Measurements from ENCODE around the gene IMPA2. TPM values are rescaled to one million over a fixed set of nuclear protein-coding genes. Genes with fewer than 3 reads are reported as not detected.
A peak's percentile ranks its signal among the peaks of the same experiment; 100 is the strongest.
"Not testable (repeated sequence)": the region's sequence is repeated elsewhere in the genome, so short reads cannot be mapped to it uniquely, and the experiment has no call there.

Gene IMPA2
- total RNA-seq, 2 donors from 2014 or later = 269 to 446 TPM

DNA sequence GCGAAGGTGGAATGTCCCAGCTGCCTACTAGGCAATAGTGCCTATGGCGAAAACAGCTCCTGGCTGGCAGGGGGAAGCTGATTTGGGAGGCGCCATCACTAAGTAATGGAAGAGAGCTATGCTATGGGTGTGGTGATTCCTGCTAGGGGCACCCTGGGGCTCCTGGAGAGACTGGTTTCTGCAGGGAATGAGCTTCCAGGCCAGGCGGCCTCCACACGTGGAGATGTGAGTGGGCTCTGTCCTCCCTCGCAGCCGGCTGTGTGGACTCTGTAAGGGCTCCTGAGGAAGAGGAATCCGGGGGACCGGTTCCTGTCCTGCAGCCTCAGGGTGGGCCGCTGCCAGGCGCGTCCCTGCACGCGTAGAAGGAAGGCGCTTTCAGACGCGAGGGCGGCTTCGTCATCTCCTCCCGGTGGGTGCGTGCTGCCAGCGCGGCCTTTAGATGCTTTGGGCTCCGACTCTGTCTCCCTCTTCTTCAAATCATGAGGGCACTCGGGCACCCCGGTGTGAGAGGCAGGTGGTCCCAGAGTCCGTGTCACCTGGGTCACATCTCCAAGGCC, 56.9 kb downstream of the IMPA2 start:
- H3K27ac ChIP-seq = peak overlapping the region; percentile 61 to 92 (median 80)
- H3K36me3 ChIP-seq (replicated peaks in 1 of 2; ENCODE audit: insufficient read depth in 1 of 2, low read depth in 2 of 2) = no peaks in the 10 kb centered on the region
- H3K4me3 ChIP-seq = no peak overlapping the region
- 34 to 60% methylated on average over 9 to 11 of the region's 27 CpGs for WGBS, 2 donors
- ATAC-seq = no peak
- H3K27me3 ChIP-seq = no peaks in the 10 kb centered on the region
- DNase-seq = peak; percentile 42 to 64 (median 56)
- TF ChIP-seq POLR2A (IDR thresholded peaks at IDR 0.05) = no peak
- TF ChIP-seq, protein P1, sequence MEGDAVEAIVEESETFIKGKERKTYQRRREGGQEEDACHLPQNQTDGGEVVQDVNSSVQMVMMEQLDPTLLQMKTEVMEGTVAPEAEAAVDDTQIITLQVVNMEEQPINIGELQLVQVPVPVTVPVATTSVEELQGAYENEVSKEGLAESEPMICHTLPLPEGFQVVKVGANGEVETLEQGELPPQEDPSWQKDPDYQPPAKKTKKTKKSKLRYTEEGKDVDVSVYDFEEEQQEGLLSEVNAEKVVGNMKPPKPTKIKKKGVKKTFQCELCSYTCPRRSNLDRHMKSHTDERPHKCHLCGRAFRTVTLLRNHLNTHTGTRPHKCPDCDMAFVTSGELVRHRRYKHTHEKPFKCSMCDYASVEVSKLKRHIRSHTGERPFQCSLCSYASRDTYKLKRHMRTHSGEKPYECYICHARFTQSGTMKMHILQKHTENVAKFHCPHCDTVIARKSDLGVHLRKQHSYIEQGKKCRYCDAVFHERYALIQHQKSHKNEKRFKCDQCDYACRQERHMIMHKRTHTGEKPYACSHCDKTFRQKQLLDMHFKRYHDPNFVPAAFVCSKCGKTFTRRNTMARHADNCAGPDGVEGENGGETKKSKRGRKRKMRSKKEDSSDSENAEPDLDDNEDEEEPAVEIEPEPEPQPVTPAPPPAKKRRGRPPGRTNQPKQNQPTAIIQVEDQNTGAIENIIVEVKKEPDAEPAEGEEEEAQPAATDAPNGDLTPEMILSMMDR (IDR thresholded peaks at IDR 0.05) = no peak
- intact Hi-C loops (cut with DNase I) = no loop called here
- no peaks in the 10 kb centered on the region for H3K9me3 ChIP-seq
- H3K4me1 ChIP-seq = peaks cover 53% of the 10 kb centered on the region

- no peaks in the 10 kb centered on the region for H3K9me3 ChIP-seq
- peak overlapping the region; percentile 61 to 92 (median 80) for H3K27ac ChIP-seq
- intact Hi-C loops (cut with DNase I) = no loop called here
- no peaks in the 10 kb centered on the region for H3K27me3 ChIP-seq
- ATAC-seq (peak; percentile 76), DNase-seq (peak; percentile 85 to 89 (median 87))
- 1 to 5% methylated on average over 27 to 74 of the region's 74 CpGs for WGBS, 2 donors
- H3K4me3 ChIP-seq = no peak overlapping the region
- peaks cover 53% of the 10 kb centered on the region for H3K4me1 ChIP-seq
- peak in 2 of 3 donors; percentile 26 to 33 for TF ChIP-seq POLR2A (IDR thresholded peaks at IDR 0.05)
- TF ChIP-seq, protein P1 (IDR thresholded peaks at IDR 0.05) = peak; percentile 96 to 99 (median 98)
- H3K36me3 ChIP-seq (replicated peaks in 1 of 2; ENCODE audit: insufficient read depth in 1 of 2, low read depth in 2 of 2) = no peaks in the 10 kb centered on the region
Observed at GRCh38 chr18:12038639-12039539, 57.6 kb downstream of the IMPA2 start.

DNA sequence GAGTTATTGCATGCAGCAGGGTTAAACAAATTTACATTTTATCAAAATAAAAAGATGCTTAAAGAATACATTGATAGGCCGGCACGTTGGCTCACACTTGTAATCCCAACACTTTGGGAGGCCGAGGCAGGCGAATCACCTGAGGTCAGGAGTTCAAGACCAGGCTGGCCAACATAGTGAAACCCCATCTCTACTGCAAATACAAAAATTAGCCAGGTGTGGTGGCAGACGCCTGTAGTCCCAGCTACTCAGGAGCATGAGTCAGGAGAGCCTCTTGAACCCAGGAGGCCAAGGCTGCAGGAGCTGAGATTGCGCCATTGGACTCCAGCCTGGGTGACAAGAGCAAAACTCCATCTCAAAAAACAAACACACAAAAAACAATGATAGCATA, 58.2 kb downstream of the IMPA2 start:
- not testable (repeated sequence) for H3K9me3 ChIP-seq

DNA sequence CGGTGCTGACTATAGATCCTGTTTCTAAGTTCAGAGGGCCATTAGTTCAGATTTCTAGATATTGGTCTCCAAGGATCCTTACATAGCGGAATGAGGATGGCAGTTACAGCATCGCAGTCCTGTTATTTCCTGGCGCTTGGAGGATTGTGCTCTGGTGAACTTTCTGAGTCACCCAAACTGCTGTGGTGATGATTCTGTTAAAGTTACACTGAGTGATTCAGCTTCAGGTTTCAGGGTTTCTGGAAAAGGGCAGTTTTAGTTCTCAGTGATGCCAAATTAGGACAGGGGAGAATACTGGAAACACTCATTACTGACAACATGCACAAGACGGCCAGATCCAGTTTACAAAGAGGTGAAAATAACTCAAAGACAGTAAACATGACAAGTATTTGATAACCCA, 60.3 kb downstream of the IMPA2 start:
- Histone ChIP-seq H3K4me3 (no peak overlapping the region), H3K36me3 (replicated peaks in 1 of 2; ENCODE audit: insufficient read depth in 1 of 2, low read depth in 2 of 2) (no peaks in the 10 kb centered on the region), H3K27me3 (no peaks in the 10 kb centered on the region), H3K27ac (no peak overlapping the region), H3K4me1 (peaks cover 37% of the 10 kb centered on the region), H3K9me3 (no peaks in the 10 kb centered on the region)
- intact Hi-C loops (cut with DNase I) = loop anchor here (10.0 kb wide), 2 partner anchors 107 to 307 kb away; no protein-coding TSS in a partner anchor
- TF ChIP-seq, protein P1 (IDR thresholded peaks at IDR 0.05) = no peak
- WGBS, 2 donors = 49 to 57% methylated on average over 5 of the region's 5 CpGs
- no peak for DNase-seq
- ATAC-seq = no peak

More for the DNA sequence above, 58.2 kb downstream of the IMPA2 start:
- H3K27me3 ChIP-seq; H3K27ac ChIP-seq; intact Hi-C loops (cut with DNase I); H3K36me3 ChIP-seq (replicated peaks in 1 of 2; ENCODE audit: insufficient read depth in 1 of 2, low read depth in 2 of 2); DNase-seq; ATAC-seq; H3K4me3 ChIP-seq: not testable (repeated sequence)
- WGBS, 2 donors = 40 to 50% methylated on average over 6 of the region's 6 CpGs
- H3K4me1 ChIP-seq = peaks cover 51% of the 10 kb centered on the region

DNA sequence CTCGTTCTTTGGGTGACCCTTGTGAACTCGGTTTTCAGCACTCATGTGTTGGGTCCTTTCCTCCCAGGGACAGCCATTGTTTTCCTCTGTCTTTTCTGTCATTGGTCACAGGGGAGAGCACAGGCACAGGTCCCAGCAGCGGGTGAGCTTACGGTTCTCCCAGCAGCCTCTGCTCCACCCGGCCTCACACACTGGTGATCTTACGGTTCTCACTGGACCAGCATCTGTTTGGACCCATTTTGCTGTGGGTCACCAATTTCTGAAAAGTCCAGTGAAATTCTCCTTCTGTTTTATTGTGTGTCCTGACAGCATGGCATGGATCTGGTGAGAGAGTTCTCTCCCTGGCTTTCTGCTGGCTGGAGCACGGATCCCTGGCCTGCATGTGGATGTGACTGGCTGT, 62.5 kb downstream of the IMPA2 start:
- Histone ChIP-seq H3K4me1 (peaks cover 14% of the 10 kb centered on the region), H3K27me3 (no peaks in the 10 kb centered on the region), H3K27ac (no peak overlapping the region), H3K4me3 (no peak overlapping the region), H3K9me3 (no peaks in the 10 kb centered on the region), H3K36me3 (replicated peaks in 1 of 2; ENCODE audit: insufficient read depth in 1 of 2, low read depth in 2 of 2) (no peaks in the 10 kb centered on the region)
- WGBS, 2 donors = 71 to 76% methylated on average over 7 of the region's 7 CpGs
- ATAC-seq (no peak), DNase-seq (no peak)
- intact Hi-C loops (cut with DNase I) = loop anchor here (10.0 kb wide), 2 partner anchors 109 to 309 kb away; no protein-coding TSS in a partner anchor
- TF ChIP-seq POLR2A (IDR thresholded peaks at IDR 0.05) = no peak
- TF ChIP-seq, protein P1 (IDR thresholded peaks at IDR 0.05) = no peak

Measured in body of pancreas (tissue), 4 donors.